Heart left ventricle (tissue), 16 donors: ENCODE results near the gene BRF1. TPM values are rescaled to one million over a fixed set of nuclear protein-coding genes. Genes with fewer than 3 reads are reported as not detected.

ENCODE experiments used
- ATAC-seq, 4 donors: fragments of 200-7000 bp; cut with Tn5 transposase; one replicate each; pipeline ENCODE4 v1.9.1; 2020 to 2022; ENCODE audit warnings: moderate library complexity in 4 of 4, mild to moderate bottlenecking in 3 of 4, moderate number of reproducible peaks in 1 of 4
- DNase-seq, 5 donors: peaks; one replicate each; pipeline ENCODE4 v3.0.0-alpha.2; 2020
- H3K27ac ChIP-seq, 12 donors: fragments of 200-600 bp; sonication (generic) in 4 of 12; one replicate each; pipeline versions ENCODE4 v1.5.0 to v1.8.0; 2016 to 2022; ENCODE audit warnings: mild to moderate bottlenecking in 2 of 12
- H3K27me3 ChIP-seq, 9 donors: fragments of 200-600 bp; sonication (generic) in 2 of 9; one replicate each; pipeline versions ENCODE4 v1.5.1 to v1.8.0; 2016 to 2022; ENCODE audit warnings: mild to moderate bottlenecking in 3 of 9
- H3K36me3 ChIP-seq, 9 donors: fragments of 200-600 bp; sonication (generic) in 2 of 9; one replicate each; pipeline versions ENCODE4 v1.5.0 to v1.8.0; 2018 to 2022; ENCODE audit warnings: mild to moderate bottlenecking in 2 of 9
- H3K4me1 ChIP-seq, 12 donors: fragments of 200-600 bp; sonication (generic) in 4 of 12; one replicate each; pipeline versions ENCODE4 v1.5.0 to v1.8.0; 2016 to 2022; ENCODE audit warnings: mild to moderate bottlenecking in 3 of 12
- H3K4me3 ChIP-seq, 12 donors: fragments of 200-600 bp; sonication (generic) in 4 of 12; one replicate each; pipeline versions ENCODE4 v1.5.0 to v1.8.0; 2017 to 2022; ENCODE audit warnings: mild to moderate bottlenecking in 9 of 12, moderate library complexity in 4 of 12
- H3K9me3 ChIP-seq, 12 donors: fragments of 200-600 bp; sonication (generic) in 4 of 12; one replicate each; pipeline versions ENCODE4 v1.5.0 to v1.8.0; 2016 to 2022; ENCODE audit warnings: mild to moderate bottlenecking in 1 of 12
- CTCF ChIP-seq, 12 donors: fragments of 200-600 bp; sonication (generic) in 4 of 12; IDR thresholded peaks; one replicate each; pipeline versions ENCODE4 v1.5.0 to v1.8.0; 2018 to 2022; ENCODE audit warnings: antibody characterized with exemption in 12 of 12, mild to moderate bottlenecking in 5 of 12
- POLR2A ChIP-seq, 2 donors: fragments of 450-650 bp; IDR thresholded peaks; one replicate each; pipeline ENCODE4 v1.6.1; 2017; ENCODE audit warnings: antibody characterized with exemption in 2 of 2, mild to moderate bottlenecking in 2 of 2, moderate library complexity in 2 of 2
- WGBS, 4 donors: extraction: QIAGEN DNeasy Blood & Tissue Kit in 2 of 4; methylation state at CpG; one replicate each; pipeline versions ENCODE4 v1.1.5 to v1.1.7; 2013 to 2018; 5-methylcytosine and 5-hydroxymethylcytosine counted together
- intact Hi-C, 10 donors: fragments of 100-400 bp; cut with DNase I; formaldehyde crosslinking; loops; one replicate each; pipeline versions ENCODE4 v1.11.1 to v1.14.2; 2022
- polyA plus RNA-seq, 2 donors: library from polyadenylated mRNA; stranded (reverse); fragments of 200-250 nt; gene quantifications; one replicate each; pipeline ENCODE4 v1.2.3, GENCODE V29; 2013
- total RNA-seq, 9 donors: library from RNA; depleted of rRNA in 2 of 9; stranded (reverse); fragments of >200 nt in 2 of 9; fragmentation: NEBNext Ultra II Directional in 3 of 9; extraction: Animal tissue kit (Norgen Biotek cat#: 25700) in 3 of 9; gene quantifications; one replicate each; pipeline versions ENCODE4 v1.1.0 to v1.2.4, GENCODE V29; 2016 to 2023
- donor health status: ischemic (EF 13 %, LVEDD 7.1; RV severe dilation, severe dysfunction).
- donor health status: healthy with polysubstance abuse.
- donor health status: DM: no; HTN: yes; CAD: no.
- donor health status: DM: no; HTN: no; CAD: no.
- donor health status: ischemic (EF 25% LVEDD 6.9; RV normal size, moderate dysfunction).
- donor health status: ischemic (EF 25% LVEDD 5.7; RV mildly dilated, moderate dysfunction).
- donor health status: healthy.
- donor health status: DM: yes; HTN: yes; CAD: no.
- donor health status: ischemic (EF 35%, LVEDD 5.7; RV mildly dilated, moderate dysfunction).
- donor health status: nonischemic (EF 11% LVEDD 7.7; RV severe dilation, severe dysfunction).
- donor health status: DM: yes; HTN: yes; CAD: no.
- donor health status: PGD.
- donor health status: ischemic (EF 29% LVEDD 5.4; RV normal size, mild dysfunction).
- donor health status: nonischemic (EF 23%, LVEDD 6.1; RV moderate dilation, normal function).

Gene BRF1
- total and polyA plus RNA-seq, 11 donors, result 13.3 to 25.3 (median 18.7) TPM

GRCh38 chr14:105165134-105165704 lies 135.6 kb downstream of the BRF1 start:
- DNase-seq, result no peak
- no peak for ATAC-seq
- 63 to 79% (median 67%) methylated on average over 8 to 10 of the region's 10 CpGs for WGBS, 4 donors
- TF ChIP-seq CTCF (IDR thresholded peaks at IDR 0.05) (no peak), POLR2A (IDR thresholded peaks at IDR 0.05) (no peak)
- H3K4me1 ChIP-seq, result peaks cover 7 to 58% (median 28%) of the 10 kb centered on the region in 12 donors
- intact Hi-C loops, result loop anchor here in 5 of 10 donors (5.0 to 10.0 kb wide), 2 partner anchors 70 to 73 kb away; no protein-coding TSS in a partner anchor
- no peaks in the 10 kb centered on the region for H3K36me3 ChIP-seq
- no peaks in the 10 kb centered on the region for H3K9me3 ChIP-seq
- peak overlapping the region in 3 of 12 donors; percentile 64 to 68 (median 64) for H3K4me3 ChIP-seq
- peaks cover 0 to 29% (median 0%) of the 10 kb centered on the region in 9 donors for H3K27me3 ChIP-seq
- peak overlapping the region in 1 of 12 donors; percentile 24 for H3K27ac ChIP-seq

DNA sequence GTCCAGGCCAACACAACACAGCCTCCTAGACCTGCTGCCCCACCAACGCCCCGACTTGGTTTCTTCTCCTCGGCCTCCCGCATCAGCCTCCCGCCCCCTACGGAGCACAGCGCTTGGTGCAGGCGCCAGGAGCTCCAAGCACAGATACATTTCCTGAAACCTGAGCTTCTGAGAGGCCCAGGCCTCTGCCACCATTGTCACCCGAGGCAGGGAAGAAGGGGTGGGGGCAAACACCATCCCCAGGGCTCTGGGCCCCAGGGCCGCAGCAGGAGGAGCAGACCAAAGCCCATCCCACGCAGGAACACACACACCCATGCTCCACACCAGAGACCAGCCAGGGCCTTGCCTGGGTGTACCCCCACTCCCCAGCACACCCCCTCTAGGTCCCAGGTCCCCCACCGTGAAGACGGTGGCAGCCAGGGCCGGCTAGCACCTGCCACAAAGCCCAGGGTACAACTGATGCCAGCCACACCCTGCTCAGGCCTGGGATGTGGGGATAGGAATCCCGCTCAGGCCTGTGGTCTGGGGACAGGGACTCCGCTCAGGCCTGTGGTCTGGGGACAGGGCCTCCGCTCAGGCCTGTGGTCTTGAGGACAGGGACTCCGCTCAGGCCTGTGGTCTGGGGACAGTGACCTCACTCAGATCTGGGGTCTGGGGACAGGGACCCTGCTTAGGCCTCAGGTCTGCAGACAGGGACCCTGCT lies 137.6 kb downstream of the BRF1 start:
- H3K27me3 ChIP-seq, result peaks cover 0 to 14% (median 0%) of the 10 kb centered on the region in 9 donors
- intact Hi-C loops, result loop anchor here in 3 of 10 donors (5.0 to 10.0 kb wide), 2 partner anchors 68 to 71 kb away; no protein-coding TSS in a partner anchor
- H3K36me3 ChIP-seq, result no peaks in the 10 kb centered on the region
- no peak overlapping the region for H3K4me3 ChIP-seq
- TF ChIP-seq CTCF (IDR thresholded peaks at IDR 0.05) (no peak), POLR2A (IDR thresholded peaks at IDR 0.05) (no peak)
- 70 to 83% (median 77%) methylated on average over 13 to 18 of the region's 18 CpGs for WGBS, 4 donors
- no peak for DNase-seq
- peak in 1 of 4 donors; percentile 1 for ATAC-seq
- no peaks in the 10 kb centered on the region for H3K9me3 ChIP-seq
- H3K4me1 ChIP-seq, result peaks cover 0 to 43% (median 18%) of the 10 kb centered on the region in 12 donors
- H3K27ac ChIP-seq, result no peak overlapping the region

- Histone ChIP-seq H3K27me3 (peaks cover 0 to 11% (median 0%) of the 10 kb centered on the region in 9 donors), H3K4me1 (peaks cover 0 to 40% (median 18%) of the 10 kb centered on the region in 12 donors), H3K4me3 (no peak overlapping the region), H3K27ac (no peak overlapping the region), H3K36me3 (no peaks in the 10 kb centered on the region), H3K9me3 (no peaks in the 10 kb centered on the region)
- ATAC-seq, result no peak
- TF ChIP-seq POLR2A (IDR thresholded peaks at IDR 0.05) (no peak), CTCF (IDR thresholded peaks at IDR 0.05) (no peak)
- intact Hi-C loops, result loop anchor here in 3 of 10 donors (5.0 to 10.0 kb wide), 2 partner anchors 68 to 70 kb away; no protein-coding TSS in a partner anchor
- WGBS, 4 donors, result 95 to 100% (median 98%) methylated on average over 1 to 2 of the region's 2 CpGs
- no peak for DNase-seq
These were observed 138.2 kb downstream of the BRF1 start for GRCh38 chr14:105162669-105162979.

DNA sequence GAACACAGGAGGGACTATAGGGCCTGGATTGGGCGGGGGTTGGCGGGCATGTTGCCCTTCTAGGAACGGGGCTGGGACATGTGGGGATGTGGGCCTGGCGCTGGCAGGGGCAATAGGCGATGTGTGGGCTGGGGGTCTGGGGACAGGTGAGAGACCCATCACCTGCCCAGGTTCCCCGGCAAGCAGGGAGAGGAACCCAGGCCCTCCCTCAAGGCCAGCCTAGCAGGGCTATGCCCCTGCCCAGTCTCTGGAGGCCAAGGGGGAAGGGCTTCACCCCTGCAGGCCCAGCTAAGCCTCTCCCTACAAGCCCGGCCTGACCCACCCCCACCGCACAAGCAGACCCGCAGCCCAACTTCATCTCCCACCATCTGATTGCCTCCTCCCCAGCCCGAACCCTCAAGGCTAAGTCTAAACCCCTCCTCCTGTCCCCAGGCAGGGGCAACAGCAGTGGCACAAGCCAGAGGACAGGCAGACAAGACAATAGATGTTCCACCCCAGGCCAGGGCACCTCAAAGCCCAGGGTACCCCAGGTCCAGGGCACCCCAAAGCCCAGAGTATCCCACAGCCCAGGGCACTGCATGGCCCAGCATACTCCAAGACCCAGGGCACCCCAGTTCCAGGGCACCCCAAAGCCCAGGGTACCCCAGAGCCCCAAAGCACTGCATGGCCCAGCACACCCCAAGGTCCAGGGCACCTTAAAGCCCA lies 138.7 kb downstream of the BRF1 start:
- Histone ChIP-seq H3K27me3 (peaks cover 0 to 11% (median 0%) of the 10 kb centered on the region in 9 donors), H3K4me1 (peaks cover 0 to 35% (median 17%) of the 10 kb centered on the region in 12 donors), H3K9me3 (no peaks in the 10 kb centered on the region), H3K36me3 (no peaks in the 10 kb centered on the region), H3K4me3 (no peak overlapping the region), H3K27ac (no peak overlapping the region)
- ATAC-seq (peak; percentile 20 to 65 (median 48)), DNase-seq (no peak)
- 85 to 90% (median 88%) methylated on average over 10 of the region's 10 CpGs for WGBS, 4 donors
- TF ChIP-seq POLR2A (IDR thresholded peaks at IDR 0.05) (no peak), CTCF (IDR thresholded peaks at IDR 0.05) (no peak)
- intact Hi-C loops, result loop anchor here in 3 of 10 donors (5.0 to 10.0 kb wide), 2 partner anchors 67 to 70 kb away; no protein-coding TSS in a partner anchor
